ENCODE results near the gene HS6ST3.

The HS6ST3 gene

GRCh38 chr13:96299235-96299634, 209.3 kb downstream of the HS6ST3 start:
- DNase-seq (ENCODE audit: low spot score): no peak

GRCh38 chr13:96308568-96308967, 218.7 kb downstream of the HS6ST3 start:
- DNase-seq (ENCODE audit: low spot score): no peak

- DNase-seq (ENCODE audit: low spot score): no peak
Observed at GRCh38 chr13:96314974-96315373, 225.1 kb downstream of the HS6ST3 start.

- DNase-seq (ENCODE audit: low spot score): peak; percentile 9
Observed at GRCh38 chr13:96338030-96338429, 248.1 kb downstream of the HS6ST3 start.

GRCh38 chr13:96342286-96342685, 252.4 kb downstream of the HS6ST3 start:
- DNase-seq (ENCODE audit: low spot score): no peak

- no peak for DNase-seq (ENCODE audit: low spot score)
Observed at GRCh38 chr13:96342852-96343465, 253.1 kb downstream of the HS6ST3 start.

GRCh38 chr13:96346921-96347320, 257.0 kb downstream of the HS6ST3 start:
- no peak for DNase-seq (ENCODE audit: low spot score)

- no peak for DNase-seq (ENCODE audit: low spot score)
Observed at GRCh38 chr13:96373597-96373996, 283.7 kb downstream of the HS6ST3 start.

GRCh38 chr13:96377835-96378234, 287.9 kb downstream of the HS6ST3 start:
- no peak for DNase-seq (ENCODE audit: low spot score)

- no peak for DNase-seq (ENCODE audit: low spot score)
Observed at GRCh38 chr13:96379967-96380366, 290.1 kb downstream of the HS6ST3 start.

GRCh38 chr13:96381681-96382080, 291.8 kb downstream of the HS6ST3 start:
- DNase-seq (ENCODE audit: low spot score): no peak

GRCh38 chr13:96388598-96388997, 298.7 kb downstream of the HS6ST3 start:
- no peak for DNase-seq (ENCODE audit: low spot score)

- DNase-seq (ENCODE audit: low spot score): no peak
Observed at GRCh38 chr13:96391606-96392005, 301.7 kb downstream of the HS6ST3 start.

- no peak for DNase-seq (ENCODE audit: low spot score)
Observed at GRCh38 chr13:96397807-96398206, 307.9 kb downstream of the HS6ST3 start.

GRCh38 chr13:96398486-96398885, 308.6 kb downstream of the HS6ST3 start:
- no peak for DNase-seq (ENCODE audit: low spot score)

GRCh38 chr13:96403241-96403640, 313.3 kb downstream of the HS6ST3 start:
- DNase-seq (ENCODE audit: low spot score): no peak

- no peak for DNase-seq (ENCODE audit: low spot score)
Observed at GRCh38 chr13:96403651-96404050, 313.7 kb downstream of the HS6ST3 start.

- no peak for DNase-seq (ENCODE audit: low spot score)
Observed at GRCh38 chr13:96415831-96416385, 326.0 kb downstream of the HS6ST3 start.

- no peak for DNase-seq (ENCODE audit: low spot score)
Observed at GRCh38 chr13:96417939-96418685, 328.2 kb downstream of the HS6ST3 start.

GRCh38 chr13:96421314-96421713, 331.4 kb downstream of the HS6ST3 start:
- DNase-seq (ENCODE audit: low spot score): no peak

- DNase-seq (ENCODE audit: low spot score): no peak
Observed at GRCh38 chr13:96422002-96422401, 332.1 kb downstream of the HS6ST3 start.

GRCh38 chr13:96426167-96426566, 336.3 kb downstream of the HS6ST3 start:
- no peak for DNase-seq (ENCODE audit: low spot score)

- no peak for DNase-seq (ENCODE audit: low spot score)
Observed at GRCh38 chr13:96428911-96429310, 339.0 kb downstream of the HS6ST3 start.

Data from RKO (cell line).